Measurements from ENCODE around the gene GABRG3.
"Not testable (repeated sequence)": the region's sequence is repeated elsewhere in the genome, so short reads cannot be mapped to it uniquely, and the experiment has no call there.

GRCh38 chr15:27003003-27003402 lies 32.0 kb downstream of the GABRG3 start:
- not testable (repeated sequence) for TF ChIP-seq CTCF (IDR thresholded peaks at IDR 0.05; ENCODE audit: insufficient read depth, low read length, poor library complexity, severe bottlenecking); EZH2phosphoT487 (conservative IDR thresholded peaks at IDR 0.05; ENCODE audit: low read length)
